K562 (cell line): ENCODE results near the gene CEBPB. TPM values are rescaled to one million over a fixed set of nuclear protein-coding genes. Genes with fewer than 3 reads are reported as not detected.
A peak's percentile ranks its signal among the peaks of the same experiment; 100 is the strongest.

Experiments
- FOXA3 ChIP-seq, 2 experiments: fragments of 450-650 bp in 1 of 2; sonication (generic) in 1 of 2; formaldehyde crosslinking; IDR thresholded peaks in 1 of 2; conservative IDR thresholded peaks in 1 of 2; 2 replicates each; pipeline versions ENCODE4 v1.4.0 to v1.8.0; 2020 to 2022; ENCODE audit warnings: mild to moderate bottlenecking in 2 of 2, missing genetic modification reagents in 1 of 2
- JUND ChIP-seq, 2 experiments: IDR thresholded peaks; 2 replicates in 1 of 2; 3 replicates in 1 of 2; pipeline ENCODE4 v1.6.1; 2011; ENCODE audit warnings: borderline replicate concordance in 2 of 2, low read depth in 2 of 2, low read length in 2 of 2, improper control_type of control experiment in 1 of 2, missing biosample characterization in 1 of 2, missing genetic modification characterization in 1 of 2, missing genetic modification reagents in 1 of 2
- MYC ChIP-seq, 2 experiments: fragments of 250-450 bp in 1 of 2; sonication (Bioruptor Pico) in 1 of 2; IDR thresholded peaks; 2 replicates each; pipeline versions ENCODE4 v1.5.1 to v1.6.1; 2012 to 2021; ENCODE audit warnings: low read depth in 2 of 2, borderline replicate concordance in 1 of 2, improper control_type of control experiment in 1 of 2, low read length in 1 of 2, mild to moderate bottlenecking in 1 of 2, moderate library complexity in 1 of 2
- PHF20 ChIP-seq: fragments of 450-650 bp; IDR thresholded peaks from 2 replicates; pipeline ENCODE4 v1.6.1; 2018; ENCODE audit not compliant: partially characterized antibody
- PHF8 ChIP-seq: fragments of 200-600 bp; sonication (generic); IDR thresholded peaks from 2 replicates; pipeline ENCODE4 v1.6.1; 2012; ENCODE audit warnings: mixed run types, mild to moderate bottlenecking, inconsistent platforms, low read length, moderate library complexity, borderline replicate concordance
- PML ChIP-seq: IDR thresholded peaks from 2 replicates; pipeline ENCODE4 v1.6.1; 2012; ENCODE audit warnings: low read length, inconsistent platforms
- SOX6 ChIP-seq: fragments of 450-650 bp; IDR thresholded peaks from 2 replicates; pipeline ENCODE4 v1.6.1; 2014; ENCODE audit warnings: mild to moderate bottlenecking
- TARDBP ChIP-seq: fragments of 450-650 bp; IDR thresholded peaks from 2 replicates; pipeline ENCODE4 v1.6.1; 2016
- TRIM24 ChIP-seq, 2 experiments: fragments of 450-650 bp; IDR thresholded peaks; 2 replicates each; pipeline ENCODE4 v1.6.1; 2016
- TRIM25 ChIP-seq: fragments of 450-650 bp; IDR thresholded peaks from 2 replicates; pipeline ENCODE4 v1.7.0; 2016; ENCODE audit warnings: borderline replicate concordance
- ZNF143 ChIP-seq: sonication (generic); formaldehyde crosslinking; IDR thresholded peaks from 2 replicates; pipeline ENCODE4 v1.9.0; 2022; ENCODE audit warnings: mild to moderate bottlenecking, missing genetic modification reagents
- ZNF766 ChIP-seq: fragments of 200-800 bp; sonication (Bioruptor generic); conservative IDR thresholded peaks from 2 replicates; pipeline ENCODE4 v1.6.1; 2016; ENCODE audit warnings: missing genetic modification characterization, missing compliant biosample characterization
- ZZZ3 ChIP-seq: fragments of 450-650 bp; IDR thresholded peaks from 2 replicates; pipeline ENCODE4 v1.6.1; 2016; ENCODE audit warnings: antibody characterized with exemption, mild to moderate bottlenecking, moderate library complexity
- polyA plus RNA-seq, 8 experiments: library from polyadenylated mRNA; depleted of rRNA in 4 of 8; stranded (reverse) in 5 of 8; unstranded in 3 of 8; fragments of >200 nt; fragmentation: Nextera tagmentation in 2 of 8; fragmentation: Illumina TruSeq in 1 of 8; extraction: Ambion mirVana in 2 of 8; extraction: Trizol in 1 of 8; gene quantifications; 2 replicates each; pipeline versions ENCODE4 v1.2.1 to v1.2.3, GENCODE V29; 2011 to 2014; ENCODE audit warnings: inconsistent platforms in 1 of 8, missing spikeins in 1 of 8
- total RNA-seq, 7 experiments: library from RNA; depleted of rRNA in 6 of 7; stranded (reverse); fragments of >200 nt in 6 of 7; fragmentation: Illumina TruSeq in 2 of 7; extraction: Trizol in 2 of 7; gene quantifications; 2 replicates each; pipeline versions ENCODE4 v1.2.1 to v1.2.3, GENCODE V29; 2011 to 2021; ENCODE audit warnings: low replicate concordance in 1 of 7
- TF ChIP-seq, protein P1 (sequence below): fragments of 450-650 bp; formaldehyde crosslinking; IDR thresholded peaks from 2 replicates; pipeline ENCODE4 v1.4.0; 2022; ENCODE audit warnings: missing genetic modification characterization
- TF ChIP-seq, protein P2 (sequence below): fragments of 250-450 bp; sonication (Bioruptor Pico); IDR thresholded peaks from 2 replicates; pipeline ENCODE4 v1.4.0; 2020
- TF ChIP-seq, protein P3 (sequence below): fragments of 250-450 bp; sonication (Bioruptor Pico); IDR thresholded peaks from 2 replicates; pipeline ENCODE4 v1.5.0; 2020; ENCODE audit warnings: mild to moderate bottlenecking
- TF ChIP-seq, protein P4 (sequence below): fragments of 450-650 bp; IDR thresholded peaks from 2 replicates; pipeline ENCODE4 v1.7.1; 2018; ENCODE audit warnings: mild to moderate bottlenecking, low read depth; ENCODE audit not compliant: partially characterized antibody

Gene CEBPB
- total and polyA plus RNA-seq, 9 of the 15 experiments (the other 6 are each of a cell fraction or from before 2014, with no cell fraction given) = 1.2 to 72.6 (median 7.8) TPM

DNA sequence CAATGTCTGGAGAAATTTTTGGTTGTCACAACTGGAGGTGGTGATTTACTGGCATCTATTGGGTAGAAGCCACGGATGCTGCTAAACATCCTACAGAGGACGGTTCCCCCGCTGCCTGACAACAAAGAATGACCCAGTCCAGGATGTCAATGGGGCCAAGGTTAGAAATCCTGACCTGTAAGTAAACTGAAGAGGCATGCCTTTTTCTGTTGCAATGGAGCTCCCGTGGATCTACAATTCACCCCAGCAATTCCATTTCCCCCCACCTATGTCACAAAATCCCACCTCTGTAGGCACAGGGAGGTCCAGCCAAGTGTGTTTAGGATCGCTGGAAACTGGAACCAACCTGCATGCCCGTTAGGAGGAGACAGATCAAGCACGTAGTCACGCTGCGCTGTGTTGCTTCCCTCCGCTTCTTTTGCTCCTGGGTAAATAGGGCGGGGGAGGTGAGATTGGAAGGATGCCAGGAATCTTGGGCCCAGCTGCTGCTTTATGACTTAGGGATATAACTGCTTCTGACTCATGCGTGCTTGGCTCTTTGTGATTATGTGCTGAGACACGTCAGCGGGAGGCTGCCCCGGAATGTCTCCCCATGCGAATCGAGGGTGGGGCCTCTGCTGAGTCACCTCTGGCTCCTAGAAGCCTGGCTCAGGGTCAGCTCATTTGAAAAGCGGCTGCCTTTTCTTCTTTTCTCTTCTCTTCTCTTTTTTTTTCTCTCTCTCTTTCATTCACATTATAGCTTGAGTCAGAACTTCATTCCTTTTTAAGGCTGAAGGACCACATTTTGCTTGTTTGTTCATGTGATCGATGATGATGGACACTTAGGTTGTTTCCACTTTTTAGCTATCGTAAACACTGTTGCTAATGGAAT lies 24.7 kb upstream of the CEBPB start (continued):
- TF ChIP-seq MYC (IDR thresholded peaks at IDR 0.05; ENCODE audit: low read depth, low read length) = peak; percentile 89
- no peak for TF ChIP-seq MYC (CRISPR knock-in tag; IDR thresholded peaks at IDR 0.05; ENCODE audit: borderline replicate concordance, low read depth)
- TF ChIP-seq PHF8 = peak; percentile 75; the same call in 1 of the 2 replicates
- TF ChIP-seq ZNF143 (CRISPR knock-in tag) = peak; percentile 47; the same call in 1 of the 2 replicates
- peak; percentile 57 for TF ChIP-seq PHF20
- TF ChIP-seq TRIM24 (IDR thresholded peaks at IDR 0.05) = peak; percentile 76 to 88; a peak in 3 of 4 replicates
- 0 out of 2 replicates have a peak, but pooled peaks have one; percentile 17 for TF ChIP-seq TARDBP
- TF ChIP-seq SOX6 = peak; percentile 93
- peak; percentile 99 for TF ChIP-seq JUND (IDR thresholded peaks at IDR 0.05; ENCODE audit: borderline replicate concordance, low read depth, low read length)
- peak; percentile 99 for TF ChIP-seq JUND (tag; IDR thresholded peaks at IDR 0.05; ENCODE audit: borderline replicate concordance, low read depth, low read length)
- peak; percentile 84 for TF ChIP-seq PML
- TF ChIP-seq, protein P1, sequence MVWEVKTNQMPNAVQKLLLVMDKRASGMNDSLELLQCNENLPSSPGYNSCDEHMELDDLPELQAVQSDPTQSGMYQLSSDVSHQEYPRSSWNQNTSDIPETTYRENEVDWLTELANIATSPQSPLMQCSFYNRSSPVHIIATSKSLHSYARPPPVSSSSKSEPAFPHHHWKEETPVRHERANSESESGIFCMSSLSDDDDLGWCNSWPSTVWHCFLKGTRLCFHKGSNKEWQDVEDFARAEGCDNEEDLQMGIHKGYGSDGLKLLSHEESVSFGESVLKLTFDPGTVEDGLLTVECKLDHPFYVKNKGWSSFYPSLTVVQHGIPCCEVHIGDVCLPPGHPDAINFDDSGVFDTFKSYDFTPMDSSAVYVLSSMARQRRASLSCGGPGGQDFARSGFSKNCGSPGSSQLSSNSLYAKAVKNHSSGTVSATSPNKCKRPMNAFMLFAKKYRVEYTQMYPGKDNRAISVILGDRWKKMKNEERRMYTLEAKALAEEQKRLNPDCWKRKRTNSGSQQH (CRISPR knock-in tag) = 0 out of 2 replicates have a peak, but pooled peaks have one; percentile 3
- no peak for TF ChIP-seq TRIM25
- TF ChIP-seq, protein P2, sequence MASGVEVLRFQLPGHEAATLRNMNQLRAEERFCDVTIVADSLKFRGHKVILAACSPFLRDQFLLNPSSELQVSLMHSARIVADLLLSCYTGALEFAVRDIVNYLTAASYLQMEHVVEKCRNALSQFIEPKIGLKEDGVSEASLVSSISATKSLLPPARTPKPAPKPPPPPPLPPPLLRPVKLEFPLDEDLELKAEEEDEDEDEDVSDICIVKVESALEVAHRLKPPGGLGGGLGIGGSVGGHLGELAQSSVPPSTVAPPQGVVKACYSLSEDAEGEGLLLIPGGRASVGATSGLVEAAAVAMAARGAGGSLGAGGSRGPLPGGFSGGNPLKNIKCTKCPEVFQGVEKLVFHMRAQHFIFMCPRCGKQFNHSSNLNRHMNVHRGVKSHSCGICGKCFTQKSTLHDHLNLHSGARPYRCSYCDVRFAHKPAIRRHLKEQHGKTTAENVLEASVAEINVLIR (CRISPR knock-in tag) = peak; percentile 70
- TF ChIP-seq, protein P3, sequence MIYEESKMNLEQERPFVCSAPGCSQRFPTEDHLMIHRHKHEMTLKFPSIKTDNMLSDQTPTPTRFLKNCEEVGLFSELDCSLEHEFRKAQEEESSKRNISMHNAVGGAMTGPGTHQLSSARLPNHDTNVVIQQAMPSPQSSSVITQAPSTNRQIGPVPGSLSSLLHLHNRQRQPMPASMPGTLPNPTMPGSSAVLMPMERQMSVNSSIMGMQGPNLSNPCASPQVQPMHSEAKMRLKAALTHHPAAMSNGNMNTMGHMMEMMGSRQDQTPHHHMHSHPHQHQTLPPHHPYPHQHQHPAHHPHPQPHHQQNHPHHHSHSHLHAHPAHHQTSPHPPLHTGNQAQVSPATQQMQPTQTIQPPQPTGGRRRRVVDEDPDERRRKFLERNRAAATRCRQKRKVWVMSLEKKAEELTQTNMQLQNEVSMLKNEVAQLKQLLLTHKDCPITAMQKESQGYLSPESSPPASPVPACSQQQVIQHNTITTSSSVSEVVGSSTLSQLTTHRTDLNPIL (CRISPR knock-in tag) = no peak
- TF ChIP-seq FOXA3 (CRISPR knock-in tag; conservative IDR thresholded peaks at IDR 0.05 in 1 of 2, IDR thresholded peaks at IDR 0.05 in 1 of 2) = peak; percentile 91 to 98
- TF ChIP-seq, protein P4, sequence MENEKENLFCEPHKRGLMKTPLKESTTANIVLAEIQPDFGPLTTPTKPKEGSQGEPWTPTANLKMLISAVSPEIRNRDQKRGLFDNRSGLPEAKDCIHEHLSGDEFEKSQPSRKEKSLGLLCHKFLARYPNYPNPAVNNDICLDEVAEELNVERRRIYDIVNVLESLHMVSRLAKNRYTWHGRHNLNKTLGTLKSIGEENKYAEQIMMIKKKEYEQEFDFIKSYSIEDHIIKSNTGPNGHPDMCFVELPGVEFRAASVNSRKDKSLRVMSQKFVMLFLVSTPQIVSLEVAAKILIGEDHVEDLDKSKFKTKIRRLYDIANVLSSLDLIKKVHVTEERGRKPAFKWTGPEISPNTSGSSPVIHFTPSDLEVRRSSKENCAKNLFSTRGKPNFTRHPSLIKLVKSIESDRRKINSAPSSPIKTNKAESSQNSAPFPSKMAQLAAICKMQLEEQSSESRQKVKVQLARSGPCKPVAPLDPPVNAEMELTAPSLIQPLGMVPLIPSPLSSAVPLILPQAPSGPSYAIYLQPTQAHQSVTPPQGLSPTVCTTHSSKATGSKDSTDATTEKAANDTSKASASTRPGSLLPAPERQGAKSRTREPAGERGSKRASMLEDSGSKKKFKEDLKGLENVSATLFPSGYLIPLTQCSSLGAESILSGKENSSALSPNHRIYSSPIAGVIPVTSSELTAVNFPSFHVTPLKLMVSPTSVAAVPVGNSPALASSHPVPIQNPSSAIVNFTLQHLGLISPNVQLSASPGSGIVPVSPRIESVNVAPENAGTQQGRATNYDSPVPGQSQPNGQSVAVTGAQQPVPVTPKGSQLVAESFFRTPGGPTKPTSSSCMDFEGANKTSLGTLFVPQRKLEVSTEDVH = peak; percentile 51
- peak; percentile 60 for TF ChIP-seq ZNF766 (CRISPR knock-in tag)
- 0 out of 2 replicates have a peak, but pooled peaks have one; percentile 27 for TF ChIP-seq ZZZ3
